Central memory CD8-positive, alpha-beta T cell (primary cell): ENCODE measurements around the gene SEPTIN8.

Source experiments
- ATAC-seq: fragments of 150-1000 bp; cut with Tn5 transposase; replicated peaks from 2 replicates; pipeline ENCODE4 v1.10.0; 2022; ENCODE audit warnings: mild to moderate bottlenecking, moderate FRiP score, moderate number of reproducible peaks; ENCODE audit not compliant: poor library complexity, severe bottlenecking; ENCODE audit errors: extremely low read depth
- DNase-seq, 2 donors: peaks; one replicate each; pipeline ENCODE4 v3.0.0; 2021; ENCODE audit warnings: low spot score in 2 of 2
- H3K27ac Mint-ChIP-seq: one replicate; pipeline ENCODE4 v1.8.0; 2022; ENCODE audit warnings: low read depth, mild to moderate bottlenecking, moderate library complexity, mixed read lengths
- H3K27me3 Mint-ChIP-seq: one replicate; pipeline ENCODE4 v1.8.0; 2022; ENCODE audit warnings: mixed read lengths
- H3K36me3 Mint-ChIP-seq: one replicate; pipeline ENCODE4 v1.8.0; 2022; ENCODE audit warnings: mild to moderate bottlenecking, moderate library complexity, mixed read lengths; ENCODE audit not compliant: insufficient read depth
- H3K4me1 Mint-ChIP-seq: one replicate; pipeline ENCODE4 v1.8.0; 2022; ENCODE audit warnings: mixed read lengths
- H3K4me3 Mint-ChIP-seq: one replicate; pipeline ENCODE4 v1.8.0; 2022; ENCODE audit warnings: mild to moderate bottlenecking, moderate library complexity, mixed read lengths
- H3K9me3 Mint-ChIP-seq: one replicate; pipeline ENCODE4 v1.8.0; 2022; ENCODE audit warnings: mixed read lengths

The SEPTIN8 gene

GRCh38 chr5:132744659-132745058 lies 32.4 kb downstream of the SEPTIN8 start:
- peaks cover 4% of the 10 kb centered on the region for H3K36me3 Mint-ChIP-seq
- DNase-seq, result no peak
- no peak for ATAC-seq
- H3K4me1 Mint-ChIP-seq, result no peaks in the 10 kb centered on the region
- H3K27me3 Mint-ChIP-seq, result no peaks in the 10 kb centered on the region
- no peak overlapping the region for H3K4me3 Mint-ChIP-seq
- no peaks in the 10 kb centered on the region for H3K9me3 Mint-ChIP-seq
- H3K27ac Mint-ChIP-seq, result no peak overlapping the region

GRCh38 chr5:132742626-132743025 lies 34.4 kb downstream of the SEPTIN8 start:
- Mint-ChIP-seq H3K27ac (no peak overlapping the region), H3K4me3 (no peak overlapping the region), H3K9me3 (no peaks in the 10 kb centered on the region), H3K27me3 (no peaks in the 10 kb centered on the region), H3K4me1 (peaks cover 11% of the 10 kb centered on the region), H3K36me3 (peaks cover 2% of the 10 kb centered on the region)
- ATAC-seq (no peak), DNase-seq (no peak)

GRCh38 chr5:132742158-132742557 lies 34.9 kb downstream of the SEPTIN8 start:
- H3K4me3 Mint-ChIP-seq, result no peak overlapping the region
- ATAC-seq, result no peak

GRCh38 chr5:132739232-132739631 lies 37.8 kb downstream of the SEPTIN8 start:
- Mint-ChIP-seq H3K36me3 (peaks cover 4% of the 10 kb centered on the region), H3K27me3 (no peaks in the 10 kb centered on the region), H3K4me3 (no peak overlapping the region), H3K27ac (peak overlapping the region; percentile 88), H3K4me1 (peaks cover 26% of the 10 kb centered on the region), H3K9me3 (no peaks in the 10 kb centered on the region)
- ATAC-seq (no peak), DNase-seq (no peak)

More at GRCh38 chr5:132742158-132742557, 34.9 kb downstream of the SEPTIN8 start:
- Mint-ChIP-seq H3K36me3 (peaks cover 6% of the 10 kb centered on the region), H3K27ac (no peak overlapping the region), H3K4me1 (peaks cover 11% of the 10 kb centered on the region), H3K9me3 (no peaks in the 10 kb centered on the region), H3K27me3 (no peaks in the 10 kb centered on the region)
- no peak for DNase-seq

- ATAC-seq, result no peak
- Mint-ChIP-seq H3K27ac (peak overlapping the region; percentile 88), H3K4me1 (peaks cover 37% of the 10 kb centered on the region), H3K27me3 (no peaks in the 10 kb centered on the region), H3K36me3 (peaks cover 9% of the 10 kb centered on the region), H3K9me3 (no peaks in the 10 kb centered on the region), H3K4me3 (peak overlapping the region; percentile 93)
- DNase-seq, result no peak
Measured at GRCh38 chr5:132737982-132738681, 38.9 kb downstream of the SEPTIN8 start.

GRCh38 chr5:132736853-132737833 lies 39.9 kb downstream of the SEPTIN8 start, which contains the start of gene KIF3A:
KIF3A (minus strand) TSS chr5:132737546; CDS start chr5:132737419, 127 bp downstream.
- no peaks in the 10 kb centered on the region for H3K27me3 Mint-ChIP-seq
- peaks cover 9% of the 10 kb centered on the region for H3K36me3 Mint-ChIP-seq
- peak within 1 kb of the TSS; percentile 88 for H3K27ac Mint-ChIP-seq
- ATAC-seq (peak; percentile 82), DNase-seq (peak; percentile 95 to 96)
- no peaks in the 10 kb centered on the region for H3K9me3 Mint-ChIP-seq
- peaks cover 40% of the 10 kb centered on the region for H3K4me1 Mint-ChIP-seq
- peak within 1 kb of the TSS; percentile 93 for H3K4me3 Mint-ChIP-seq

- H3K27me3 Mint-ChIP-seq, result no peaks in the 10 kb centered on the region
- ATAC-seq (no peak), DNase-seq (no peak)
- H3K36me3 Mint-ChIP-seq, result peaks cover 13% of the 10 kb centered on the region
- no peaks in the 10 kb centered on the region for H3K9me3 Mint-ChIP-seq
- H3K4me3 Mint-ChIP-seq, result no peak overlapping the region
- peaks cover 44% of the 10 kb centered on the region for H3K4me1 Mint-ChIP-seq
- H3K27ac Mint-ChIP-seq, result no peak overlapping the region
Measured at GRCh38 chr5:132734687-132735086, 42.4 kb downstream of the SEPTIN8 start.

GRCh38 chr5:132733499-132734148 lies 43.4 kb downstream of the SEPTIN8 start:
- no peak for ATAC-seq
- Mint-ChIP-seq H3K4me1 (peaks cover 45% of the 10 kb centered on the region), H3K27me3 (no peaks in the 10 kb centered on the region)

GRCh38 chr5:132729896-132730295 lies 47.1 kb downstream of the SEPTIN8 start:
- no peaks in the 10 kb centered on the region for H3K27me3 Mint-ChIP-seq
- peaks cover 17% of the 10 kb centered on the region for H3K36me3 Mint-ChIP-seq
- H3K9me3 Mint-ChIP-seq, result no peaks in the 10 kb centered on the region
- no peak for DNase-seq
- no peak overlapping the region for H3K27ac Mint-ChIP-seq
- ATAC-seq, result no peak
- H3K4me1 Mint-ChIP-seq, result peaks cover 29% of the 10 kb centered on the region
- H3K4me3 Mint-ChIP-seq, result no peak overlapping the region

More at GRCh38 chr5:132733499-132734148, 43.4 kb downstream of the SEPTIN8 start:
- DNase-seq, result no peak
- Mint-ChIP-seq H3K4me3 (no peak overlapping the region), H3K36me3 (peaks cover 14% of the 10 kb centered on the region), H3K27ac (no peak overlapping the region), H3K9me3 (no peaks in the 10 kb centered on the region)

- Mint-ChIP-seq H3K9me3 (no peaks in the 10 kb centered on the region), H3K36me3 (peaks cover 18% of the 10 kb centered on the region), H3K4me3 (no peak overlapping the region), H3K27ac (no peak overlapping the region), H3K4me1 (peaks cover 14% of the 10 kb centered on the region), H3K27me3 (no peaks in the 10 kb centered on the region)
- DNase-seq (no peak), ATAC-seq (no peak)
Measured at GRCh38 chr5:132725745-132726144, 51.3 kb downstream of the SEPTIN8 start.

GRCh38 chr5:132718544-132719312 lies 58.3 kb downstream of the SEPTIN8 start:
- no peak for DNase-seq

More at GRCh38 chr5:132718544-132719312, 58.3 kb downstream of the SEPTIN8 start:
- H3K36me3 Mint-ChIP-seq, result peaks cover 17% of the 10 kb centered on the region
- H3K27ac Mint-ChIP-seq, result no peak overlapping the region
- H3K9me3 Mint-ChIP-seq, result no peaks in the 10 kb centered on the region
- peaks cover 7% of the 10 kb centered on the region for H3K4me1 Mint-ChIP-seq
- no peak for ATAC-seq
- no peaks in the 10 kb centered on the region for H3K27me3 Mint-ChIP-seq
- H3K4me3 Mint-ChIP-seq, result no peak overlapping the region
